ENCODE measurements around the gene POLR3E.
"Not testable (repeated sequence)": the region's sequence is repeated elsewhere in the genome, so short reads cannot be mapped to it uniquely, and the experiment has no call there.

POLR3E gene

DNA sequence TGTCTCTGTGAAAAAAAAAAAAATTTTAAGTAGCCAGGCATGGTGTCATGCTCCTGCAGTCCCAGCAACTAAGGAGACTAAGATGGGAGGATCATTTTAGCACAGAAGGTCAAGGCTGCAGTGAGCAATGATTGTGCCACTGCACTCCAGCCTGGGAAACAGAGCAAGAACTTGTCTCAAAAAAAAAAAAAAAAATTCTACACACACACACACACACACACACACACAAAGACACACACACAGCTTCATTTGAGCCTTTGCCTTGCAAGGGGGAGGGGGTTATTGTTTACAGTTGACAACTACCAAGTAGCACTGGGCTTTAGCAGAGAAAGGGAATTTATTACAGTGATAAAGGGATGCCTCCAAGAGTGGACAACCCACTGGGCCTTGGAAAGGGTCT lies 4.9 kb upstream of the POLR3E start:
- no peak for DNase-seq

DNA sequence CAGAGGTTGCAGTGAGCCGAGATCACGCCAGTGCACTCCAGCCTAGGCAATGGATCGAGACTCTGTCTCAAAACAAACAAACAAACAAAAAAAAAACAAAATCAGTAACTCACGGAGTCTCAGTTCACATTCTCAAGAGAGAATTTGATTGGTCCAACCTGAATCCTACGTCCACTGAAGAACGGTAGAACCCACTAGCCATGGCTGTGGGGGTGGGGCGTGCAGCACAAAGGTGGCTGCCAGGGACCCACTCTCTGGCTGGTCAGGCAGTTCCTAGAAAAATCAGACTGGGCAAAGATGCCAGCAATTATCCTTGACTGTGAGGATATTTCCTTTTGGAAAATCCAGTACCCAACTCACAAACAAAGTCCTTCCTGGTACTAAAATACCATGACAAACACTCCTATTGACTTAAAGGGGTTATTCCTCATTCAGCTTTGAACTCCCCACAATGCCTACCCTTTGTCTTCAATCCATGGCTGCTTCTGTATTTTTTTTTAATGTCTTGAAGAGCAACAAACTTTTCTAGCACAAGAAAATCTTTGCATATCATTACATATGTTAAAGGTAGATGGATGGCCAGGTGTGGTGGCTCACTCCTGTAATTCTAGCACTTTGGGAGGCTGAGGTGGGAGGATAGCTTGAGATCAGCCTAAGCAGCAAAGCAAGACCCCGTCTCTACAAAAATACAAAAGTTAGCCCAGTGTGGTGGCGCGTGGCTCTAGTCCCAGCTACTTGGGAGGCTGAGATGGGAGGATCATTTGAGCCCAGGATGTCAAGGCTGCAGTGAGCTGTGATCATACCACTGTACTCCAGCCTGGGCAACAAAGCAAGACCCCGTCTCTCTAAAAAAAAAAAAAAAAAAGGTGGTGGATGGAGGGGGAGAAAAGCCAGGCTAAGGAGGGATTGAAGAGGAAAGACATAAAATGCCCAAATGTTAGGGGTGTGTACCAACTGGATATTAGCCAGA lies 3.8 kb upstream of the POLR3E start:
- DNase-seq: no peak

GRCh38 chr16:22296225-22297113 lies 740 bp upstream of the POLR3E start:
- DNase-seq: peak; percentile 10

GRCh38 chr16:22297871-22298733 lies 893 bp downstream of the POLR3E start:
- peak; percentile 84 for DNase-seq

- no peak for DNase-seq
Observed at GRCh38 chr16:22299036-22299435, 1.8 kb downstream of the POLR3E start.

- peak; percentile 48 for DNase-seq
Observed at GRCh38 chr16:22300427-22301071, 3.3 kb downstream of the POLR3E start.

DNA sequence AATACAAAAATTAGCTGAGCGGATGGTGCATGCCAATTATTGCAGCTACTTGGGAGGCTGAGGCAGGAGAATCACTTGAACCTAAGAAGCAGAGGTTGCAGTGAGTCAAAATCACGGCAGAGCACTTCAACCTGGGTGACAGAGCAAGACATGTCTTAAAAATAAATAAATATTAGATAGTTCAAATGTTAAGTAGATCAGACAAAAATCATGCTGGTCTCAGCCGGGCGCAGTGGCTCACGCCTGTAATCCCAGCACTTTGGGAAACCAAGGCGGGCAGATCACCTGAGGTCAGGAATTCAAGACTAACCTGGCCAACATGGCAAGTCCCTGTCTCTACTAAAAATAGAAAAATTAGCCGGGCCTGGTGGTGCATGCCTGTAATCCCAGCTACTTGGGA lies 4.2 kb downstream of the POLR3E start:
- not testable (repeated sequence) for DNase-seq

GRCh38 chr16:22302776-22303363 lies 5.7 kb downstream of the POLR3E start:
- DNase-seq: no peak

DNA sequence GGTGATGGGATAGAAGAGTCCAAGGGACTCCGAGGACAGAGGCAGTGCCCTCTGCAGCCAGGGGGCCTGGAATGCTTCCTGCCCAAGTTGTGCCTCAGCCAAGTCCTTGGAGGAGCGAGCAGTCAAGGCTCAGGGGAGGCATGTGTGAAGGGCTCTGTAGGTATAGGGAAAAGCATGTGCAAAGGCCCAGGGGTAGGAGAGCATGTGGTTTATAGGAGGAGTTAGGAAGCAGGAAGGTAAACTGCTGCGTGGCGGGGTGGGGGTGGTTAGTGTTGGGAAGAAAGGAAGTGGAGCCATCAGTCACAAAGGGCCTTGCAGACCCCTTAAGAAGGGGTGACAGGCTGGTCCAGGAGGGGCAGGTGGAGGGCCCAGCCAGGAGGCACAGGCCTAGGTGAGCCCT lies 7.2 kb downstream of the POLR3E start:
- no peak for DNase-seq

DNA sequence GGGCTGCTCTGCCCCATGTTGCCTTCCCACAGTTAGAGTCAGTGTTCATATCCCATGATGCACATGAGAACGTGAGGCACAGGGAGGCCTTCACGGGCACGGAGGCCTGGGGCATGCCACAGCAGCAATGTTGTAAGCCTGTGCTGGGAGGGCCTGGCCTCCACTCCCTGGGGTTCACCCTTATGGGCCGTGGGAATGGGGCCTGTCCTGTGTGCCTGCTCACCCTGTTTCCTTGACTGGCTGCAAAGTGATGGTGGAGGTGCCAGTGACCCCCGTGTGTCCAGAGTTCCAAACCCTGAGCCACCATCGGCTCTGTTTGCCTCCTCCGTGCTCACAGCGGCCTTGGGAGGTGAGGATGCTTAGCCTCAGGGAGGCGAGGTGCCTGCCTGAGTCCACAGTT lies 9.6 kb downstream of the POLR3E start:
- no peak for DNase-seq

- no peak for DNase-seq
Observed at GRCh38 chr16:22307838-22308237, 10.6 kb downstream of the POLR3E start.

GRCh38 chr16:22308824-22309520 lies 11.8 kb downstream of the POLR3E start:
- no peak for DNase-seq

DNA sequence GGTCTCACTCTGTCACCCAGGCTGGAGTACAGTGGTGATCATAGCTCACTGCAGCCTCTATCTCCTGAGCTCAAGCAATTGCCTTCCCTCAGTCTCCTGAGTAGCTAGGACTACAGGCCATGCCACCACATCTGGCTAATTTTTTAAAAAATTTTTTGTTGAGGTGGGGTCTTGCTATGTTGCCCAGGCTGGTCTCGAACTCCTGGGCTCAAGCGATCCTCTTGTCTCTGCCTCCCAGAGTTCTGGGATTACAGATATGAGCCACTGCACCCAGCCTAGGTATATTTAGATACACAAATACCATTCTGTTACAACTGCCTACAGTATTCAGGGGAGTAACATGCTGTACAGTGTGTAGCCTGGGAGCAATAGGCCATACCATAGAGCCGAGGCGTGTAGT lies 14.3 kb downstream of the POLR3E start:
- DNase-seq: no peak

GRCh38 chr16:22312897-22313781 lies 15.9 kb downstream of the POLR3E start:
- no peak for DNase-seq

GRCh38 chr16:22313876-22314470 lies 16.8 kb downstream of the POLR3E start:
- no peak for DNase-seq

- DNase-seq: no peak
Observed at GRCh38 chr16:22314661-22315626, 17.7 kb downstream of the POLR3E start.

DNA sequence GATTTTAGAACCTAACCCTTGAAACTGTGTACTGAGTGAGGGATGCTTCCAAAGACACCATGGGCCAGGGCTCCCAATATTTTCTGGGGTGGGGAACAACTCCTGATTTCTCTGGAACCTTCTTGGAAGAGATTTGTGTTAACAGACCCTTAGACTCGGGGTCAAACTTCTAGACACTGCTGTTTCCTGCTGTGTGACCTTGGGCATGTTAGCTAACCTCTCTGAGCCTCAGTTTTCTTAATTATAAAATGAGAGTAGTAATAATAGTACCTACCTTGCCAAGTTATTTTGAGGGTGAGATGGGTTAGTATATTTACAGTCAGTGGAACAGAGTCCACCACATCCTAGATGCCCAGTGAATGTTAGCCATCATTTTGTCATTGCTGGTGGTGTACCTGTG lies 18.8 kb downstream of the POLR3E start:
- DNase-seq: no peak

- no peak for DNase-seq
Observed at GRCh38 chr16:22316411-22316811, 19.2 kb downstream of the POLR3E start.
